GM21723 (cell line): ENCODE data around the gene RFC1.
"Not testable (repeated sequence)": the region's sequence is repeated elsewhere in the genome, so short reads cannot be mapped to it uniquely, and the experiment has no call there.

Source experiments
- ATAC-seq: cut with Tn5 transposase; IDR thresholded peaks from one replicate; pipeline ENCODE4 v1.9.1; 2021; ENCODE audit warnings: mild to moderate bottlenecking, moderate library complexity; ENCODE audit not compliant: unreplicated experiment

Gene RFC1

GRCh38 chr4:39365830-39366771, at the start of gene RFC1:
RFC1 (minus strand) TSS chr4:39366362; CDS start chr4:39366241, 121 bp downstream.
- ATAC-seq = peak; percentile 72

DNA sequence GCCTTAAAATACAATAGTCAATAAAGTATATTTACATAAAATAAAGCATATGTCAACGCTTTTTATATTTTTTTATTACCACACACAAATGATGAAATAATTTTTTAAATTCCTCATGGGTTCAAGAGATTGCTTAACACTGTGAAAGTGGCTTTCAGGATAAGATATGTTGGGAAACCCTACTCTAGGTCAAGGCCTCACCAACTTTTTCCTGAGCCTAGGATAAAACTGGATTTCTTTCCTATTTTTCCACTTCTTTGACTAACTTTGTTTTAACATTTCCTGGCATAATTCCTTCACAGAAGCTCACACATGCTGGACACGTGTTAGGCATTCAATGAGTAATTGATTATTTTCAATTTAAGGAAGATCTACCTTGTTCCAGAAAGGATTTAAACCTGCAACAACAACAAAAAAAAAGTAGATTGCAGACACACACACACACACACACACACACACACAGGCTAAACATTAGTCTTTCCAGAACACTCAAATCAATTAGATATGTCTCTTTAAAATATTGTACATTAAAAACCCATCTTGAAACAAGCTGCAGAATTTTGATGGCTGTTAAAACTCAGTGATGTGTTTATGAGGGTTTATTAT, 49.6 kb upstream of the RFC1 start:
- no peak for ATAC-seq

DNA sequence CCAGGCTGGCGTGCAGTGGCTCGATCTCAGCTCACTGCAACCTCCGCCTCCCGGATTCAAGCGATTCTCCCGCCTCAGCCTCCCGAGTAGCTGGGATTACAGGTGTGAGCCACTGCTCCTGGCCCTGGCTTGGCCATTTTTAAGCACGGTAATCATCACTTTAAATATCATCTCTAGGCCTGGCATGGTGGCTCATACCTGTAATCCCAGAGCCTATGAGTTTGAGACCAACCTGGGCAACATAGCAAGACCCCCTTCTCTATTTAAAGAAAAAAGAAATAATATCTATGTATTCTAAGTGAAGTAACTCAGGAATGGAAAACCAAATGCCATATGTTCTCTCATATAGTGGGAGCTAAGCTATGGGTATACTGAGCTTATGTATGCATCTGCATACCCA, 45.4 kb upstream of the RFC1 start:
- not testable (repeated sequence) for ATAC-seq

DNA sequence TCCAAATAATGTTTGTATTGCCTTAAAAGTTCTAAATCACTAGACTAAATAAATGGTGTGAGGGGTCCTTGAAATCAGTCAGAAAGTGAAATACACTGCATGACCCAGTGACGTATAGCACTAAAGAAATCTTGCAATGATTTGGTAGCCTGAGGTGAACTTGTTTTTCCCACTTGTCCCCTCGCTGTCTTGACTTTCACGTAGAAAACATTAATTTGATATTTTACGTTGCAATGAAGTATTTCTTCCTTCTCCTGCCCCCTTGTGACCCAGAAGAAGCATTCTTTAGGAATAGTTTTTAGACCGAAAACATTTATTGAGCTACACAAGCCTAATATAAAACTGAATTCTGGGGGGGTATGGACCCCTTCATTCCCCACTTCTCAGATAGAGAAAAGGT, 44.3 kb upstream of the RFC1 start:
- no peak for ATAC-seq

DNA sequence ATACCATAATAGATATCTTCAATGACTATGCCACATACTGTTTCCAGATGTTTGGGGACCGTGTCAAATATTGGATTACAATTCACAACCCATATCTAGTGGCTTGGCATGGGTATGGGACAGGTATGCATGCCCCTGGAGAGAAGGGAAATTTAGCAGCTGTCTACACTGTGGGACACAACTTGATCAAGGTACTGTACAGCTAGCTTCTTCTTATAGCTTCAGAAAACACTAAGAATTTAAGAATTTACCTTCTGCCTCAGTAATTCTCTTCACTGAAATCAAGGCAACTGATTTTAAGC, 41.4 kb upstream of the RFC1 start:
- no peak for ATAC-seq

DNA sequence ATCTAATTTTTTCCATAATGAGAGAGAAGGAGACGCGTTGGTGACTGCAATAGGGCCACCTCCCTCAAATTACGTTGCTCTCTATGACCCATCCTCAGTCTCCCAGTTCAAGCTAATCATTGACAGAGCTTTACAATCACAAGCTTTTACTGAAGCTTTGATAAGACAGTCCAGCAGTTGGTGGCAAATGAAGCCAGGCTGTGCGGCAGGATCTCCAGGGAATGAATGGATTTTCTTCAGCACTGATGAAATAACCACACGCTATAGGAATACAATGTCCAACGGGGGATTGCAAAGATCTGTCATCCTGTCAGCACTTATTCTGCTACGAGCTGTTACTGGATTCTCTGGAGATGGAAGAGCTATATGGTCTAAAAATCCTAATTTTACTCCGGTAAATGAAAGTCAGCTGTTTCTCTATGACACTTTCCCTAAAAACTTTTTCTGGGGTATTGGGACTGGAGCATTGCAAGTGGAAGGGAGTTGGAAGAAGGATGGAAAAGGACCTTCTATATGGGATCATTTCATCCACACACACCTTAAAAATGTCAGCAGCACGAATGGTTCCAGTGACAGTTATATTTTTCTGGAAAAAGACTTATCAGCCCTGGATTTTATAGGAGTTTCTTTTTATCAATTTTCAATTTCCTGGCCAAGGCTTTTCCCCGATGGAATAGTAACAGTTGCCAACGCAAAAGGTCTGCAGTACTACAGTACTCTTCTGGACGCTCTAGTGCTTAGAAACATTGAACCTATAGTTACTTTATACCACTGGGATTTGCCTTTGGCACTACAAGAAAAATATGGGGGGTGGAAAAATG, 40.8 kb upstream of the RFC1 start, which contains the start of gene KLB:
KLB (plus strand) TSS at position 168 of the 821 bp plus-strand sequence; CDS start at position 188, 20 bp downstream.
- no peak for ATAC-seq

- ATAC-seq = not testable (repeated sequence)
These were observed 35.5 kb upstream of the RFC1 start for GRCh38 chr4:39401640-39402039.

GRCh38 chr4:39394706-39395105, 28.5 kb upstream of the RFC1 start:
- no peak for ATAC-seq

- ATAC-seq = no peak
These were observed 24.4 kb upstream of the RFC1 start for GRCh38 chr4:39390603-39391002.

DNA sequence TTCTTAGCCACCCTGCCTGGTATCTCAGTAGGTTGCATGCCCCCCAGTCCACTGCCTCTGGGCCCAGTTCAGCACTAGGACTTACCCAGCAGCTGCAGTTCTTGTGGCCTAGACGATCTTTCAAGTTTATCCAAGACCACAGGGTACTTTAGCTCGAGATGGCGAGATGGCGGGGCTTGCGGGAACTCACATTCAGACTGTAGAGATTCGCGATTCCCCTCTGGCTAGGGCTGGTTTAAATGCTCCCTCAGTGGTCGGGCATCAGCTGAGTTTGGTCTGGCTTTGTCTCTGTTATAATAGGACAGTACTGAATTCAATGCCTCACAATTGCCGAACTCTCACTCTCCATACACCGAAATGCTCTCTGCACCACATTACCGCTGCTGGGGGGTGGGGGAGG, 18.4 kb upstream of the RFC1 start:
- ATAC-seq = no peak

DNA sequence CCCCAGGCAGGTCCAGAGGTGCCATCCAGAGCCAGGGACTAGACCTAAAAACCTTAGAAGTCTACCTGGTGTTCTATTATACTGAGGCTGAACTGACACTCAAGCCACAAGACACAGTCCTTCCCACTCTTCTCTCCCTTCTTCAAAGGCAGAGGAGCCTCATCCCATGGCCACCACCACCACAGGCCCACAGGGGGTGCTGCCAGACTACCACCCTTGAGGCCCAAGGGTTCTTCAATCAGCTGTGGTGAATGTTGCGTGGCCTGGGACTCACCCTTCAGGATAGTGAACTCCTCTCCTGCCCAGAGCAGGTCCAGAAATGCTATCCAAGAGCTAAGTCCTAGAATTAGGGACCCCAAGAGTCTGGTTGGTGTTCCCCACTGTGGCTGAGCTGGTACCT, 17.5 kb upstream of the RFC1 start:
- no peak for ATAC-seq

DNA sequence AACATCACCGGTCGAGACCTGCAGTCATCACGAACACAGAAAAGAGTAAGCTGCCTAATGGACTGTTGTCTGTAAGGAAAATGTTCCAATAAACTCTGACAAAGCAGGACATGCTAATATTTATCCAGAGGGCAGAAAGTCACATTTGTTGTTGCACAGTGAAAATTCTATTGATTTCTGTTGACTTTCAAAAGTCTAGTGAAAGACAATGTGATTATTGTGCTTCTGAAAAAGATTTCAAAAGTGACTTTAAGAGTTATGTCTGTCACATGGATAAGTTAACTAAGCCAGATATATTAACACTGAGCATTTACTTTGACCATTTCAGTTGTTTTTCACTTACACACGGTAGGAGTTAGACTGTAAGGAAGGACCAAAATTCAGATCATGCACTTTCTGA, 9.3 kb upstream of the RFC1 start:
- ATAC-seq = no peak

- not testable (repeated sequence) for ATAC-seq
These were observed 5.0 kb upstream of the RFC1 start for GRCh38 chr4:39371209-39371608.

DNA sequence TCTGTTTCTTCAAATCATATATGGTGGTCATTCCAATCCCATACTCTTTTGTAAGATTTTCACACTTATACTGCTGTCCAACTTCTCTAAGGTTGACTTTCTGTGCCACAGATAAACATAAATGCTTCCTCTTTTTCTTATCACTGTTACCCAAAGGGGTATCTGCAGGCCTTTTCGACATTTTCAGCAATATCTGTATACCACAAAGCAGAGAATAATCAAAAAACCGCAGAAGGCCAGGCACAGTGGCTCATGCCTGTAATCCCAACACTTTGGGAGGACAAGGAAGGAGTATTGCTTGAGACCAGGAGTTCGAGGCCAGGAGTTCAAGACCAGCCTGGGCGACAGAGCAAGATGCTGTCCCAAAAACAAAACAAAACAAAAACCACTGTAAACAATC, 3.1 kb upstream of the RFC1 start:
- ATAC-seq = no peak

DNA sequence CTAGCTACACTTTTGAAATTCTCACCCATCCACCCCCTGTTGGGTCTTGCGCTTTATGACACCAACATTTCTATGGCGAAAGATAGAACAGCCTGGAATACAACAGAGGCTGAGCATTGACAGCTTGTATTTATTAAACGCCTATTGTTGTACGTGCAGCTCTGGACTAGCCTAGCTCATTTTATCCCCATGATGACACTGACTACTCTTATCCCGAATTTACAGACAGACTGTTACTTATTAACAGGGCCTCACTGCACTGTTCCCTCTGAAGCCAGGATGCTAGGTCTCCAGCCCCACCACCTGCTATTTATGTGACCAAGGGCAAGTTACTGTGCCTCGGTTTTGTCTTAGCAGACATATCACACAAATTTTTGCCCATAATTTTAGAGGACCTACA, 1.0 kb upstream of the RFC1 start:
- ATAC-seq = no peak

DNA sequence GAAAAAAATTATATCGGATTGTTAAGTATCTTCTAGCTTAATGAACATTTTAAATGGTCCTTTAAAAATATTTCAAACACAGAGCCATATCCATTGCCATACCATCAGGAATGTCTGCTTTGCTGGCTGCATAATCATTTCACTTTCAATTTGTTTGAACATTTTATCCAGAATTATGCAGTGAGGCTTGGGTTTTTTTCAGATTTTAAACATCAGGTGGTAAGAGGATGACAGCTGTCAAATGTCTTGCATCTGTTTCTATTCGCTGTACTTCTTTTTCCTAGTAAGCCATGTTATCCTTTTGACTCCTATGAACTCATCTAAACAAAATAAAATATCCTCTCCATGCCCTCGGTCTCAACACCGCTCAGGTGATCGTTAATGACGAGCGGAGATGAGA, 802 bp downstream of the RFC1 start:
- peak; percentile 14 for ATAC-seq

DNA sequence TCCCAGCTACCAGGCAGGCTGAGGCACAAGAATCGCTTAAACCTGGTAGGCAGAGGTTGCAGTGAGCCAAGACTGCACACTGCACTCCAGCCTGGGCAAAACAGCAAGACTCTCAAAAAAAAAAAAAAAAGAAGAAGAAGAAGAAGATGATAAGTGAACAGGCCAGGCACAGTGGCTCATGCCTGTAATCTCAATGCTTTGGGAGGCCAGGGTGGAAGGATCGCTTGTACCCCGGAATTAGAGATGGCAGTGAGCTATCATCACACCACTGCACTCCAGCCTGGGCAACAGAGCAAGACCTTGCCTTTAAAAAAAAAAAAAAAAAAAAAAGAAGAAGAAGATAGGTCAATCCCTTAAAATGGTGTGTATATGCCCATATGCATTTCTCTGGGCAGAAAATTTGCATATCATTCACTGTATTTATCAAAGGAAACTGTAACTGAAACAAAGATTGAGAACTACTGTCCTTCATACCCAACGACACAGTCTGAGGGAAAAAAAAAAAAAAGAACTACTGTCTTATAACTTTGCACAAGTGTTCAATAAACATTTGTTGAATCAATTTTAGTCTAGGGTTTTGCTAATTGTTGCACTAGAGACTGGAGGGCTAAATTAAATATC, 2.3 kb downstream of the RFC1 start:
- ATAC-seq = no peak

GRCh38 chr4:39362827-39363226, 3.3 kb downstream of the RFC1 start:
- no peak for ATAC-seq

GRCh38 chr4:39360611-39361010, 5.6 kb downstream of the RFC1 start:
- peak; percentile 31 for ATAC-seq

DNA sequence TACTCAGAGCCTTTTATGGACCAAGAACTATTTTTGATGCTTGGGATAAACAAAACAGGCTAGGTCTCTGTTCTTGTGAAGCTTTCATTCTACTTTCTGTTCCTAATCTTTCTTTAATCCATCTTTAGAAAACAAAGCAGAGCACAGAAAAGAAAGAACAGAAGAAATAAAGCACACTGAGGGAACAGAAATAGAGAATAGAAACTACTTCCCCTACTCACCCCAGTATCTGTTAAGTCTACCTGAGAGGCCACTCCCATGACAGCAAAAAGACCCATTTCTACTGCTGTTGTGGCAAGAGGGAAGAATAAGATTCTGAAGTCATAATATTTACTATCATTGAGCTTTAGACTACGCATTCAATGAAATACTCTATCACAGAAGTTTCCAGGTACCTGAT, 9.2 kb downstream of the RFC1 start:
- peak; percentile 46 for ATAC-seq

GRCh38 chr4:39354254-39354552, 12.0 kb downstream of the RFC1 start:
- ATAC-seq = peak; percentile 0
